Neuronal stem cell (in vitro differentiated cells): Measurements from ENCODE around the gene RC3H2.

Source experiments
- DNase-seq: peaks from one replicate; pipeline ENCODE4 v3.0.0-alpha.2; 2013; ENCODE audit warnings: low spot score
- H2AFZ ChIP-seq: one replicate; pipeline ENCODE4 v1.6.1; 2013; ENCODE audit warnings: mild to moderate bottlenecking, low read length, inconsistent platforms
- H2AK5ac ChIP-seq: 2 replicates; pipeline ENCODE4 v1.6.1; 2013; ENCODE audit warnings: low read depth, mild to moderate bottlenecking, inconsistent platforms, low read length, moderate library complexity, mixed read lengths
- H2BK120ac ChIP-seq: 2 replicates; pipeline ENCODE4 v1.6.1; 2013; ENCODE audit warnings: low read depth, mild to moderate bottlenecking, inconsistent platforms, low read length, moderate library complexity, mixed read lengths
- H2BK12ac ChIP-seq: one replicate; pipeline ENCODE4 v1.6.1; 2013; ENCODE audit warnings: low read length, inconsistent platforms
- H2BK15ac ChIP-seq: 2 replicates; pipeline ENCODE4 v1.6.1; 2013; ENCODE audit warnings: mild to moderate bottlenecking, low read length, inconsistent platforms, mixed read lengths
- H2BK5ac ChIP-seq: one replicate; pipeline ENCODE4 v1.6.1; 2013; ENCODE audit warnings: inconsistent platforms, mild to moderate bottlenecking, low read length, moderate library complexity
- H3K14ac ChIP-seq: one replicate; pipeline ENCODE4 v1.6.1; 2013; ENCODE audit warnings: low read length, inconsistent platforms
- H3K18ac ChIP-seq: 2 replicates; pipeline ENCODE4 v1.6.1; 2013; ENCODE audit warnings: low read length, inconsistent platforms
- H3K23ac ChIP-seq: 2 replicates; pipeline ENCODE4 v1.6.1; 2013; ENCODE audit warnings: low read depth, mild to moderate bottlenecking, mixed read lengths, low read length, inconsistent platforms; ENCODE audit not compliant: poor library complexity
- H3K27ac ChIP-seq: replicated peaks from 3 replicates; pipeline ENCODE4 v1.5.1; 2013; ENCODE audit warnings: low read length, inconsistent platforms
- H3K27me3 ChIP-seq, 3 experiments: 2 replicates each; pipeline ENCODE4 v1.6.1; 2013; ENCODE audit warnings: low read length in 3 of 3, mild to moderate bottlenecking in 2 of 3, inconsistent platforms in 1 of 3, low read depth in 1 of 3, mixed read lengths in 1 of 3, moderate library complexity in 1 of 3; ENCODE audit not compliant: control insufficient read depth in 3 of 3, insufficient read depth in 3 of 3
- H3K36me3 ChIP-seq, 2 donors: replicated peaks in 1 of 2; 2 replicates each; pipeline ENCODE4 v1.6.1; 2013; ENCODE audit warnings: low read length in 2 of 2; ENCODE audit not compliant: control insufficient read depth in 2 of 2, insufficient read depth in 2 of 2
- H3K4ac ChIP-seq: 2 replicates; pipeline ENCODE4 v1.6.1; 2013; ENCODE audit warnings: inconsistent platforms, mild to moderate bottlenecking, low read length, moderate library complexity
- H3K4me1 ChIP-seq, 2 donors: 1 replicate in 1 of 2; 2 replicates in 1 of 2; pipeline ENCODE4 v1.6.1; 2013; ENCODE audit warnings: low read length in 2 of 2, low read depth in 1 of 2; ENCODE audit not compliant: control insufficient read depth in 2 of 2, insufficient read depth in 1 of 2
- H3K4me2 ChIP-seq: one replicate; pipeline ENCODE4 v1.6.1; 2013; ENCODE audit warnings: mild to moderate bottlenecking, low read length, inconsistent platforms; ENCODE audit not compliant: insufficient read depth, poor library complexity, severe bottlenecking
- H3K4me3 ChIP-seq, 2 donors: 2 replicates each; pipeline ENCODE4 v1.5.1; 2013; ENCODE audit warnings: low read length in 2 of 2, mild to moderate bottlenecking in 2 of 2, inconsistent platforms in 1 of 2, moderate library complexity in 1 of 2
- H3K79me1 ChIP-seq: one replicate; pipeline ENCODE4 v1.6.1; 2013; ENCODE audit warnings: low read depth, mild to moderate bottlenecking, inconsistent platforms, low read length, moderate library complexity
- H3K9ac ChIP-seq: one replicate; pipeline ENCODE4 v1.6.1; 2013; ENCODE audit warnings: mild to moderate bottlenecking, low read depth, low read length, inconsistent platforms; ENCODE audit not compliant: poor library complexity
- H3K9me3 ChIP-seq, 2 donors: replicated peaks in 1 of 2; 2 replicates each; pipeline versions ENCODE3 to v1.6.1; 2013; ENCODE audit warnings: low read length in 2 of 2, mild to moderate bottlenecking in 2 of 2, inconsistent platforms in 1 of 2, low read depth in 1 of 2, mixed read lengths in 1 of 2, moderate library complexity in 1 of 2; ENCODE audit not compliant: control insufficient read depth in 2 of 2, insufficient read depth in 1 of 2
- H4K8ac ChIP-seq: one replicate; pipeline ENCODE4 v1.6.1; 2013; ENCODE audit warnings: low read depth, mild to moderate bottlenecking, inconsistent platforms, low read length, moderate library complexity
- H4K91ac ChIP-seq: one replicate; pipeline ENCODE4 v1.6.1; 2013; ENCODE audit warnings: low read length, low read depth, mild to moderate bottlenecking, inconsistent platforms; ENCODE audit not compliant: poor library complexity
- WGBS, 2 donors: extraction: QIAGEN DNeasy Blood & Tissue Kit; methylation state at CpG; one replicate each; pipeline ENCODE4 v1.1.7; 2013; ENCODE audit warnings: missing lambda C conversion rate in 2 of 2, mixed read lengths in 1 of 2; ENCODE audit not compliant: insufficient read length in 2 of 2, insufficient replicate concordance in 1 of 2; ENCODE audit errors: extremely low coverage in 2 of 2; 5-methylcytosine and 5-hydroxymethylcytosine counted together

The RC3H2 gene

DNA sequence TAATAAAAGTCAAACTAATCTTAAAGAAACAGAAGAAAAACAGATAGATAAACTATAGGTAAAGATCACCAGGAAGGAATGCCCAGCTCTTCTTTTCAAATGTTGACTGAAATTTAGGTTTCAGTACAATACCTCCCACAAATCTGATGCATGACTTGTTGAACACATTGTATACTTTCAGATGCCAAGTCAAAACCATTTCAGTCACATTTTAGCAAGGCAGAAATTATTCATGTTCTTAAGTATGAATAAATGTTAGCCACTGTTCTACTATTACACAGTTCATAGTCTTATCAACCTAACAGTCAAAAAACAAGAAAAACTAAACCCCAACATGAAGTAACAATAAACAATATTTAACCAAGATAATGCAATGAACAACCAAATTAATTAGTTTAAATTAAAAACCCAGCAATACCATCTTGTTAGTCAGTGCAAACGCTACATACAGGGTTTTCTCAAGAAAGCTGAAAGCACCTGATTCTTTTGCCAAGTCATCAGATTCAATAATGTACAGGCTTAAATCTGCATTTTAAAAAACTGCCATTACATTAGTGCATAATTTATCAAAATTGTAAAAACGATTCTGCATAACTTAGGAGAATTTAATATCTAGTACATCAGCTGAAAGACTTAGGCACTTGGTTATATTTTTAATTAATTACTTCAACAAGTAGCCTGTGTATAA, 56.8 kb downstream of the RC3H2 start:
- Histone ChIP-seq H3K9me3 (peaks cover 0 to 5% of the 10 kb centered on the region in 2 donors), H2BK5ac (no peak overlapping the region), H3K4me1 (no peaks in the 10 kb centered on the region), H2BK120ac (no peak overlapping the region), H2AFZ (no peak overlapping the region), H3K4me3 (no peak overlapping the region), H3K36me3 (peaks cover 10 to 65% of the 10 kb centered on the region in 2 donors), H3K23ac (no peak overlapping the region), H2AK5ac (no peak overlapping the region), H3K18ac (no peak overlapping the region), H3K9ac (no peak overlapping the region), H4K91ac (no peak overlapping the region), H2BK15ac (no peak overlapping the region), H3K4ac (no peak overlapping the region), H3K79me1 (no peaks in the 10 kb centered on the region), H3K4me2 (no peak overlapping the region), H4K8ac (no peak overlapping the region), H3K27me3 (no peaks in the 10 kb centered on the region), H2BK12ac (no peak overlapping the region), H3K27ac (no peak overlapping the region), H3K14ac (no peak overlapping the region)
- WGBS, 2 donors, result no CpG with 5 or more reads among the region's 2 CpGs
- DNase-seq, result no peak

GRCh38 chr9:122846371-122846940, 58.7 kb downstream of the RC3H2 start:
- H3K36me3 ChIP-seq, result peaks cover 8 to 63% of the 10 kb centered on the region in 2 donors
- no peak overlapping the region for H3K4ac ChIP-seq
- H3K4me2 ChIP-seq, result no peak overlapping the region
- H3K27ac ChIP-seq, result no peak overlapping the region
- no CpG with 5 or more reads among the region's 5 CpGs for WGBS, 2 donors
- no peak overlapping the region for H3K23ac ChIP-seq
- no peaks in the 10 kb centered on the region for H3K27me3 ChIP-seq
- H3K79me1 ChIP-seq, result no peaks in the 10 kb centered on the region
- no peak overlapping the region for H2BK120ac ChIP-seq
- H2AK5ac ChIP-seq, result no peak overlapping the region
- H4K91ac ChIP-seq, result no peak overlapping the region
- no peak overlapping the region for H3K9ac ChIP-seq
- H3K18ac ChIP-seq, result no peak overlapping the region
- no peak overlapping the region for H4K8ac ChIP-seq
- no peak for DNase-seq
- H2AFZ ChIP-seq, result no peak overlapping the region
- H3K4me3 ChIP-seq, result no peak overlapping the region
- H3K4me1 ChIP-seq, result no peaks in the 10 kb centered on the region
- no peak overlapping the region for H2BK12ac ChIP-seq
- peaks cover 0 to 5% of the 10 kb centered on the region in 2 donors for H3K9me3 ChIP-seq
- no peak overlapping the region for H3K14ac ChIP-seq
- no peak overlapping the region for H2BK15ac ChIP-seq
- H2BK5ac ChIP-seq, result no peak overlapping the region

DNA sequence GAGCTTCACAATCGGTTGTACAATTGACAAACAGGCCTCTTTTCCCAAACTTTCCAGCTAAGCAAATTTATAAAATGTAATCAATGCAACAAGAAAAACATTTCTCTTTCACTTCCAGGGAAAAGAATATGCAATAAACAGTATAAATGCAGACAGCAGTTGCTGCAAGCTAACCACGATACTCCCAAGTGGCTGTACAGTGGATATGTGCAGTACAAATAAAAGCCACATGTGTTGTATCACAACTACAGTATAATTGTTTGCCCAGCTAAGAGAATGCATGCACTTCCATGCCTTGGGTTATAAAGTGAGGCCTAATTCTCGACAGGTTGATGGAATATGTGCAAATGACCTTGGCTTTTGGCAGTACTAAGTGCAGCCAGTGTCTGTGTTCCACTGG, 60.0 kb downstream of the RC3H2 start:
- no peak overlapping the region for H2BK12ac ChIP-seq
- no peak overlapping the region for H3K4me2 ChIP-seq
- H4K8ac ChIP-seq, result no peak overlapping the region
- no peaks in the 10 kb centered on the region for H3K27me3 ChIP-seq
- H2AK5ac ChIP-seq, result no peak overlapping the region
- H3K27ac ChIP-seq, result no peak overlapping the region
- no peak overlapping the region for H2BK15ac ChIP-seq
- peaks cover 6 to 50% of the 10 kb centered on the region in 2 donors for H3K36me3 ChIP-seq
- H2BK120ac ChIP-seq, result no peak overlapping the region
- no peak overlapping the region for H3K23ac ChIP-seq
- H3K79me1 ChIP-seq, result no peaks in the 10 kb centered on the region
- no peak overlapping the region for H3K18ac ChIP-seq
- H3K14ac ChIP-seq, result no peak overlapping the region
- no peaks in the 10 kb centered on the region for H3K4me1 ChIP-seq
- H3K4me3 ChIP-seq, result no peak overlapping the region
- WGBS, 2 donors, result no CpG with 5 or more reads among the region's 3 CpGs
- H3K4ac ChIP-seq, result no peak overlapping the region
- H2AFZ ChIP-seq, result no peak overlapping the region
- no peak overlapping the region for H2BK5ac ChIP-seq
- no peak overlapping the region for H4K91ac ChIP-seq
- peaks cover 0 to 4% of the 10 kb centered on the region in 2 donors for H3K9me3 ChIP-seq
- no peak for DNase-seq
- H3K9ac ChIP-seq, result no peak overlapping the region

DNA sequence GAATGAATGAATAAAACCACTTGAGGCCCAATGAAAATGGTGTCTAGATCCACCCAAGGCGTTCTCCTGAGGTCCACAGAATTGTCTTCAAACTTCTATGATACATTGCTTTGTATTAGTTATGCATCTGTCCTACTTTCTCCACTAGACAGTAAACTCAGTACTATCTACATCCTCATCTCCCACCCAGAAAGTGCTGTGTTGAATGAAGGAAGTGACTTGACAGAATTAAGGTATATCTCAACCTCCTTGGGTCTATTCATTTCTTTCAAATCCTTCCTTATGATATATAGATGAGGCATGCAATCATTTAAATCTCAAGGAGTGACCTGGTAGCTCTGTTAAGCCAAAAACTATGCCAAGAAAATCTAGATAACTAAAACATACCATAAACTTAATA, 61.0 kb downstream of the RC3H2 start:
- Histone ChIP-seq H3K27ac (no peak overlapping the region), H3K79me1 (no peaks in the 10 kb centered on the region), H2BK15ac (no peak overlapping the region), H3K23ac (no peak overlapping the region), H2BK12ac (no peak overlapping the region), H3K27me3 (no peaks in the 10 kb centered on the region), H3K9ac (no peak overlapping the region), H2AK5ac (no peak overlapping the region), H3K4me3 (no peak overlapping the region), H2BK5ac (no peak overlapping the region), H2BK120ac (no peak overlapping the region), H3K4me1 (no peaks in the 10 kb centered on the region), H3K4ac (no peak overlapping the region), H3K4me2 (no peak overlapping the region), H3K36me3 (peaks cover 4 to 42% of the 10 kb centered on the region in 2 donors), H2AFZ (no peak overlapping the region), H4K91ac (no peak overlapping the region), H3K18ac (no peak overlapping the region), H3K14ac (no peak overlapping the region), H4K8ac (no peak overlapping the region), H3K9me3 (peaks cover 0 to 4% of the 10 kb centered on the region in 2 donors)
- DNase-seq, result no peak
- WGBS, 2 donors, result no CpG with 5 or more reads among the region's 1 CpG
